ENCODE results near the gene VEZF1.
A peak's percentile ranks its signal among the peaks of the same experiment; 100 is the strongest.

VEZF1 gene

DNA sequence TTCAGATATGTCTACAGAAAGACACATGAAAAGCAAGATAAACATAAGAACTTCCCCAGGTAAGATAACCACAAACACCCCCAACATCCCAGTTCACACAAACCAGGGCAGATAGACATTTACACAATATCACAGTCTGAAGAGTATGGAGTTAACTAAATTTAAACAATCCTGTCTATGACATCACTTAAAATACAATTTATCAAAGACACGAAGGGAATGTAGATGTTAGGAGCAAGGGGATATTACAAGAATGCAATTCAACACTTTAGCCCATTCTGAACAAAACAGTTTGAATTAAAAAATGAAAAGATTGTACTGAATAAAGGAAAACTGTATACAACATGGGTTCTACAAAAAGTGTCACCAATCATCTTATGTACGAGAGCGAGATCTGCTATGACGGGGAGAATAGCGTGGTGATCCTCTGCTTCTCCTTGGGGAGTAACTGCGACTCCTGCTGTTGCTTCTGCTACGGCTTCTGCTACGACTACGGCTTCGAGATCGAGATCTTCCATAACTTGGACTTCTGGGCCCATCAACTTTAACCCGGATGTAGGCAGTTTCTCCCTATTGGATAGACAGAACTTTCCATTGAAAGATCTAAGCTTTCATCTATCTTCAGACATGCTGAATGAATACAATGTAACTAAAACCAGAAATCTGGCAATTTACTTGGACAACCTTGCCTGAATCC is 17.1 kb upstream of the VEZF1 start:
- TF ChIP-seq GATA1 (IDR thresholded peaks at IDR 0.05; ENCODE audit: low read depth, low read length) (no peak), POLR2A (IDR thresholded peaks at IDR 0.05; ENCODE audit: low read length) (peak; percentile 24)
- peak; percentile 31 to 48 for DNase-seq

DNA sequence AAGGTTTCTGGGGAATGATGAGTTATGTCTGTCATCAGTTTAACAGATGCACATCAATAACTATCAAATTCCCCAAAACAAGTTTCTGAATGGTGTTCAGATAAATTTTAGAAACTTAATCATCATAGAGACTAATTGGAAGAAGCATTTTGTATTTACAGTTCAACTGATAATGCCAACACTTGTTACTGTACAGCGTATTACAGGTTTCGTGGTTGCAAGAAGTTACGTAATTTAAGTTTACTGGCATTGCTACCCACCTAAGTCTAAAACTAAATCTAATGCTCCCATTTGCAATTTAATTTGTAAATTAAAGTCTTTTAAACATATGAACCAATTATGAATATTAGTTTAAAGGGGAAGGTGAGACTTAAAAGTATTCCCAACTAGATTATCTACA is 16.0 kb upstream of the VEZF1 start:
- TF ChIP-seq GATA1 (IDR thresholded peaks at IDR 0.05; ENCODE audit: low read depth, low read length) (no peak), POLR2A (IDR thresholded peaks at IDR 0.05; ENCODE audit: low read length) (no peak)
- DNase-seq: peak in 1 of 2 experiments; percentile 43

DNA sequence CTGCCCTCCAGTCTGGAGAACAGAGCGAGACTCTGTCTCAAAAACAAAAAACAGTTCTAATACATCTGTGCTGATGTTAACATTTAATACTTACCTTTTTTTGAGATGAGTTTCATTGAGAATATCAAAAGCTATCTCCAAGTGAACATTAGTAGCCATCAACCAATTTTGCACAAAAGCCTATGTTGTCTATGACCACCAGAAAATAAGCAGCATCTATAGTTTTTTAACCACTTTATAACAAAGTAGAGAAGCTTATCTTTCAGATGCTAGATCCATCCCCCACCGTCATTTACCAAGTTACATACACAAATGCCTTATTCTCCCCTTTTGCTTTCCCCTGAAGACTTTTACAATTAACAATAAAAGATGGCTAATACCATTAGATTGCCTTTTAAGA is 14.9 kb upstream of the VEZF1 start:
- TF ChIP-seq POLR2A (IDR thresholded peaks at IDR 0.05; ENCODE audit: low read length) (no peak), GATA1 (IDR thresholded peaks at IDR 0.05; ENCODE audit: low read depth, low read length) (no peak)
- no peak for DNase-seq

DNA sequence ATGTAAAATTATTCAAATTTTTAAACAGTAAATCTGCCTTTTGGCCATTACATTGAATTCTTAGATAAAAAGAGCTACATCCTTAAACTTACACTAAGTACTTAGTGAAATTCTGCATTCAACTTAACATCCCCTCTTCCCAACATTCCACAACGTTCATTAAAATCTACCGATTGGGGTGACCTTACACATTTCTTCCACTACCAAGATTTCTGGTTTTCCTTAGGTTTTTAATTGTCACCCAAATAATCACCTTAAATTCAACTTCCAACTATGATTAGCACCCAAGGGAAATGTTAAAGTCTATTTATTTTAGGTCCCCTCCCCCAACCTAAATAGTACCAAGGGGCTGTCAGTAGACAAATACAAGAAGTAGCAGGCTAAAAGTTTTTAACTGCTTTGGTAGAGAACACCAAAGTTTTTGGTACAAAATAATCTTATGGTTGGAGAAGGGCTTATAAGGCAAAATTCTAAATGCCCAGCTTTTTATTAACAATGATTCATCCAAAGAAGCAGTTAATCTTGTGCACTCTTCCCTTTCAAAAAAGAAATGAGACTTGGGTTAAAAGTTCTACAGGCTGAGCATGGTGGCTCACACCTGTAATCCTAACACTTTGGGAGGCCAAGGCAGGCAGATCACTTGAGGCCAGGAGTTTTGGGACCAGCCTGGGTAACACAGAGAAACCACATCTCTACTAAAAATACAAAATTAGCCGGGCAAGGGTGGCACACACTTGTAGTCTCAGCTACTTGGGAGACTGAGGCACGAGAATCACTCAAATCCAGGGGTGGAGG is 14.3 kb upstream of the VEZF1 start:
- DNase-seq: no peak
- TF ChIP-seq GATA1 (IDR thresholded peaks at IDR 0.05; ENCODE audit: low read depth, low read length) (no peak), POLR2A (IDR thresholded peaks at IDR 0.05; ENCODE audit: low read length) (no peak)

DNA sequence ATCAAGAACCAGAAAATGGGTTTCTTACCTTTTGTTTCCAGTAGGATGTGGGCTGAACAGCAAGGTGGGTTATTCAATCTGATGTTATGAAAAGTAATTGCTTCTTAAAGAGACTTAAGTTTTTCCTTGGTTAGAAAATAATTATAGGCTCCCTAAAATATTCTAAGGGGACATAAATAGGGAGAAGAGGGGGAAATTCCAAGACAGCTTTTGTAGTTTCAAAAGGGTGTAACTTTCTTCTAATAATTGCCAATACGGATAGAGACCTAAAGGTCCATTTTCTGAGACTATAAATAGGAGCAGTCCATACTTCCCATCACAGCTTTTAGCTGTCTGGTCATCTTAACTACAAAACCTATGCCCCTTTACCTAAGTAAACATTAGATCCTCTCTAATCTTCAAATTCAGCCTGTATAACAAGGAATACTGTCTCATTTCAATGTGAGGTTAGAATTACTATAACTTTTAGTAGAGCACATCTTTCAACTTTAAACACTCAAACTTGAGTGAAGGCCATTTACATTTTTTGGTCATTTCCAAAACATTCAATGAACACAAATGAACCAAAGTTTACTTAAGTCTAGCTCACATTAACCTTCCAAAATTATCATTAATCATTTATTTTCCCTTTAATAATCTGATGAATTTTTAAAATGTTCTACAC is 13.5 kb upstream of the VEZF1 start:
- TF ChIP-seq POLR2A (IDR thresholded peaks at IDR 0.05; ENCODE audit: low read length) (peak; percentile 34), GATA1 (IDR thresholded peaks at IDR 0.05; ENCODE audit: low read depth, low read length) (no peak)
- no peak for DNase-seq

DNA sequence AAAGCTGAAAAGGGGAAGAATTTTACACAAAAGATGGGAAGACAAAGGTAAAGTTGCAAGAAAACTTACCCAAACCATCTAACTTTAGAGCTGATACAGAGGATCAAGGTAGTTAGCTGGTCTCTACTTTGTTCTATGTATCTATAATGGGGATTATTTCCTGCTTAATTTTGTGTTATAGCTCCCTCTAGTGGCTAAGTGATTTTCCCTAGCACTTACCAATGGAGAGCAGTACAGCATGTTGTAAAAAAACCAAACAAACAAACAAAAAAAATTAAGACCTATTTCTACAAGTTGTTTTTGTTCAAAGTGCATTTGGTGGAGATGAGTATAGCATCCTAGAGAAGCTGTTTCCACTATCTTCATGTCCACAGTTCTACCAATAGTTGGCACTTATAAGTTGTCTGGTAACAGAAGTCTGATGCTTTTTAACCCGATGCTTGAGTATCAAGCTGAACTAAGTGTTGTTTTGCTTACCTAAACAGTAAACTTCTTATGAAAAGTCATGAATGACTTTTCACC is 11.5 kb upstream of the VEZF1 start:
- TF ChIP-seq GATA1 (IDR thresholded peaks at IDR 0.05; ENCODE audit: low read depth, low read length) (no peak), POLR2A (IDR thresholded peaks at IDR 0.05; ENCODE audit: low read length) (peak; percentile 49)

DNA sequence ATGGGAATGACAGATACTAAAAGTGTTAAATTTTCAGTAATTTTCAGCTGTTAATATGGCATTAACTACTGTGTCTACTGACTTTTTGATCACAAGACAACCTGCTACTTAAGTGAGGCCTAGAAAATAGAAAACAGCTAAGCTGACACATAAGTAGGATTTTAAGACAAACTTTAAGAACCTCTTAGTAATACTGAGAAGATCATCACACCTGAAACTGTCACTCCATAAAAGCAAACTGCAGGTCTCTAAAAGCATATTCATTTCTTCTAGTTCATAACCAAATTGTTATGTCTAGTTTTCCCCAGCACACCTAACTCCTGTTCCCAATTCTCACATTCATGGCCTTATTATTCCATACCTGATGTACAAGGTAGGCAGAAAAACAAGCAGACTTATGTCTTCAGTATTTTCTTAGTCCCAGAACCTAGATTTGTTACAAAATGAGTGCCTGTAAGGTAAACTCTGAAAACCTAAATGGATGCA is 11.0 kb upstream of the VEZF1 start:
- DNase-seq: no peak
- TF ChIP-seq POLR2A (IDR thresholded peaks at IDR 0.05; ENCODE audit: low read length) (no peak), GATA1 (IDR thresholded peaks at IDR 0.05; ENCODE audit: low read depth, low read length) (no peak)

More for the DNA sequence above, 11.5 kb upstream of the VEZF1 start:
- DNase-seq: peak; percentile 79 to 89

DNA sequence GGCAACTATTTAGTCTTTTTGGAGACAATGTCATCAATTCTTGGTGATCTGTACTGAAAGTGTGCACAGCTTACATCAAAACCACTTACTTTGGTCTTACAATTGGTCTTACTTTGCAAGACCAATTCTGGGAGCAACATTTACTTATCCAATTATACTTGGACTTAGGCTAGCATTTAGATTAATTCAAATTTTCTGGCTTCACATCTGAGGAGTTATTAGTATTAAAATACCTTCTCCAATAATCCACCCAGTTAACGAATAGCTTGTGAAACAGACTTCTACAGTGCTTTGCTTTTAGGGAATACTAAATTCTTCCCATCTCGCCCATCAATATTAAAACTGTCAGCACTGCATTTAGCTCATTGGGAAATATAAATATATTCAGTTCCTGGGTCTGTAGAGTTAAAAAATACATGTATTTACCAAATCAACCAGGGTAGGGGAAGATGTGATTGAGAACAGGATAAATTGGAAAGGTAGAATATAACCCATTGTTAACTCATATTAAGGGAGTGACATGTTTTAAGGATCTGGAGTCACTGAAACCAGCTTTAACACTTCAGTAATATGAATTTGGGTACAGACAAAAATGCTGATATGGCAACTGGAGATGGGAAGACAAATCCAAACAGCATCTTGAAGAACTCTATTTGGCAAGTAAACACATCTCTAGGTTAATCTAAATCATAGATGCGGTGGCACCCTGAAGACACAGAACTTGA is 9.2 kb upstream of the VEZF1 start:
- DNase-seq: peak in 1 of 2 experiments; percentile 15
- TF ChIP-seq POLR2A (IDR thresholded peaks at IDR 0.05; ENCODE audit: low read length) (no peak), GATA1 (IDR thresholded peaks at IDR 0.05; ENCODE audit: low read depth, low read length) (no peak)

DNA sequence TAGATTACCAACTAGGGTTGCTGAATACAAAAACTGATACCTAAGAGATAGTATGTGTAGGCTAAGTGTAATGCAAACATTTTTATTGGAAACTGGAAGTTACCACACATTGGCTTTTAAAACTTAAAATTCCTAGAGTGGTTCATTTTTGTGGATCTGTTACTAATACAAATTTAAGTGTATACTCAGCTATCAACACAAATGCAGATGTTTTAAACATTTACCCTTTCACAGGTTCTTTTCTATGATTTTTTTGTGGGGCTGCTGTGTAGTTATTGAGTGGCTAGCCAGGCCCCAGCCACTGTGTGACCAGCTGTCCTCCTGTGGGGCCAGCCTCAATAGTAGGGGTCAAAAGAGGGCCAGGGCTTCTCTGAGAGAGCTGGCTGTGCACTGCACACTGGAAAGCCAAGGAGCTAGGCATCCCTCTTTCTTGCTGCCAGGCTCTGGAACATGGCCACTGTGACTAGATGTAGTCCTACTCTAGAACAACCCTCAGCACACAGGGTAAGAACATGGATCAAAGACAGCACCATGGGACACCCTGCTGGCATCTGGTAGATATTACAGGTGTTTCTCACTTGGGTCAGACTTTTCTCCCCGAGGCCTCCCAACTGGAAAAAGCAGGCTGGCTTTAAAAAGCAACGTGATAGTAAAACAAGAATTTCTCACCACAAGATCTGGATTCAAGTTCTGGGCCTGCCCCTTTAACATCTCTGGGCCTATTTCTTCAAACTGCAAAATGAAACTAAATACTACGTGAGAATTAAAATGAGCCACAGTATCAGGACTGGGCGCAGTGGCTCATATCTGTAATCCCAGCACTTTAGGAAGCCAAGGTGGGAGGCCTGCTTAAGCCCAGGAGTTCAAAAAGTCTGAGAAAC is 7.3 kb upstream of the VEZF1 start:
- DNase-seq: peak; percentile 75 to 77
- TF ChIP-seq GATA1 (IDR thresholded peaks at IDR 0.05; ENCODE audit: low read depth, low read length) (no peak), POLR2A (IDR thresholded peaks at IDR 0.05; ENCODE audit: low read length) (peak; percentile 57)

DNA sequence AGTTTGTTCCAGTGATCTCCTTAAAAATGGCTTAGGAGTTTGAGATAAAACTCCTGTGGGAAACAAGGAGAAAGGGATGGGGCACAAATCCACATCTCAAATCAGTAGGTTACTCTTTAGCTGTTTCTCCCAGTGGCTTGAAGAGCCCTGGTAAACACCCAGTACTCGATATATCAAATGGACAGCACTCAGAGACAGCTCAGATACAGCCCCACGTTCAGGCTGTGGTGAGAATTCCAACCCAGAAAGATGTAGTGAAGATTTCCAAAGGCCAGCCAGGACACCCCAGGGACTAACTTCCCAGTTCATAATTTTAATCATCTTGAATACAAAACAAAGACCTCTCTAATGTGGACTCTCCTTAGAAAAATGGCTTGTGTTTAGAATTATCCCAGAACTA is 6.4 kb upstream of the VEZF1 start:
- no peak for TF ChIP-seq GATA1 (IDR thresholded peaks at IDR 0.05; ENCODE audit: low read depth, low read length)
- TF ChIP-seq POLR2A (IDR thresholded peaks at IDR 0.05; ENCODE audit: low read length): no peak
- no peak for DNase-seq

DNA sequence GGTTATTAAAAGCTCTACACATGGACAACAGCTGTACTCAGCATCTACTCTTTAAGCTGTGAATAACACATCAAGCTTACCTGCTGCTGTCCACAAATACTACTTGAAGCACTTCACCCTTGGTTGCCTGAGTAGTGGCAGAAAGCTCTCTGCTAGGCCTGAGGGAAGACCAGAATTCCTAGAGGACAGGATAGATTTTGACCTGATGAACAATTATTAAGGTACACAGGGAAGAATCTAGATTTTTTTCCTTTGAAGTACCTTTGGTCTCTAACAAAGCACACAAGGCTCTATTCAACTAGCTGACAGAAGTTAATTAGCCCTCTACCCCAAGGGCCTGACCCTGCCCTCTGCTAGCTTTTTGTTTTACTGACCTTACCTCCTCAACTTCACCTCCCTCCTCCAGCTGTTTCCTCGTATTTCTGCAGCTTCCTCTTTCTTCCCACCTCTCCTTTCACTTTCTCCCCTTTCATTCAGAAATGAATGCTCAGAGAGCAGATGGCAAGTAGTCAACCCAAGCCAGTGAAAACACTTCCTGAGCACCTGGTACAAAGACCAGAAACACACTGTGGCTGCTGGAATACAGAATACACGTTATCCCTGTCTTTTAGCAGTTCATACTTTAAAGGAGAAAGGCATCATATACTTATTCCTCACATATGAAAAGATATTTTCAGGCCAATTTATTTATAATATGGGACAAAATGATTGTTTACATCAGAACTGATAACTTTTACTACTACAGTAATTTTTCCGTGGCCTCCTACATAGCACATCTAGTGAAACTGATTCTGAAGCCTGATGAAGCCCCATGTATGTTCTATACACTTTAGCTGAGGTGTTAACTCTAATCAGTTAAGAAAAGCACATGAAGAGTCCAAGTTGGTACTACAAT is 5.7 kb upstream of the VEZF1 start:
- TF ChIP-seq GATA1 (IDR thresholded peaks at IDR 0.05; ENCODE audit: low read depth, low read length) (no peak), POLR2A (IDR thresholded peaks at IDR 0.05; ENCODE audit: low read length) (peak; percentile 28)
- DNase-seq: no peak
